MM.1S (cell line): Measurements from ENCODE around the gene SUV39H2.
A peak's percentile ranks its signal among the peaks of the same experiment; 100 is the strongest.
"Not testable (repeated sequence)": the region's sequence is repeated elsewhere in the genome, so short reads cannot be mapped to it uniquely, and the experiment has no call there.

ENCODE experiments used
- DNase-seq: peaks from one replicate; pipeline ENCODE4 v3.0.0-alpha.2; 2015
- H2AFZ ChIP-seq: fragments of 300-600 bp; sonication (generic); 2 replicates; pipeline ENCODE4 v1.6.0; 2016; ENCODE audit warnings: antibody characterized with exemption, low read length
- H3F3A ChIP-seq: fragments of 300-600 bp; sonication (generic); 2 replicates; pipeline ENCODE4 v1.6.1; 2016; ENCODE audit warnings: mild to moderate bottlenecking, antibody characterized with exemption, low read length, moderate library complexity, mixed read lengths; ENCODE audit not compliant: insufficient read depth
- H3K27ac ChIP-seq: fragments of 300-600 bp; sonication (generic); 2 replicates; pipeline ENCODE4 v1.5.1; 2016; ENCODE audit warnings: mild to moderate bottlenecking, low read length
- H3K27me3 ChIP-seq: fragments of 300-600 bp; sonication (generic); replicated peaks from 2 replicates; pipeline ENCODE4 v1.6.0; 2016; ENCODE audit warnings: low read length; ENCODE audit not compliant: insufficient read depth
- H3K36me3 ChIP-seq: fragments of 300-600 bp; sonication (generic); replicated peaks from 2 replicates; pipeline ENCODE4 v1.6.1; 2016; ENCODE audit warnings: mild to moderate bottlenecking, low read length, mixed read lengths; ENCODE audit not compliant: insufficient read depth
- H3K4me1 ChIP-seq: fragments of 300-600 bp; sonication (generic); 2 replicates; pipeline ENCODE4 v1.6.1; 2016; ENCODE audit warnings: low read length, mixed read lengths
- H3K4me2 ChIP-seq: fragments of 300-600 bp; sonication (generic); 2 replicates; pipeline ENCODE4 v1.6.0; 2016; ENCODE audit warnings: low read depth, low read length
- H3K4me3 ChIP-seq: fragments of 300-600 bp; sonication (generic); 2 replicates; pipeline ENCODE4 v1.5.1; 2016; ENCODE audit warnings: low read length, mixed read lengths
- H3K79me2 ChIP-seq: fragments of 300-600 bp; sonication (generic); 2 replicates; pipeline ENCODE4 v1.6.1; 2016; ENCODE audit warnings: mixed run types, low read length, mixed read lengths
- H3K9ac ChIP-seq: fragments of 300-600 bp; sonication (generic); 2 replicates; pipeline ENCODE4 v1.6.1; 2016; ENCODE audit warnings: low read length, mixed read lengths
- H3K9me2 ChIP-seq: fragments of 300-600 bp; sonication (generic); replicated peaks from 2 replicates; pipeline ENCODE4 v1.6.1; 2016; ENCODE audit warnings: mild to moderate bottlenecking, low read length, mixed read lengths; ENCODE audit not compliant: insufficient read depth
- H3K9me3 ChIP-seq: fragments of 300-600 bp; sonication (generic); replicated peaks from 2 replicates; pipeline ENCODE4 v1.6.1; 2016; ENCODE audit warnings: mild to moderate bottlenecking, low read length, mixed read lengths; ENCODE audit not compliant: insufficient read depth
- H4K20me1 ChIP-seq: fragments of 300-600 bp; sonication (generic); 2 replicates; pipeline ENCODE4 v1.6.1; 2016; ENCODE audit warnings: mild to moderate bottlenecking, low read length, moderate library complexity, mixed read lengths; ENCODE audit not compliant: insufficient read depth
- CTCF ChIP-seq: fragments of 300-600 bp; sonication (generic); IDR thresholded peaks from 2 replicates; pipeline ENCODE4 v1.5.1; 2016; ENCODE audit warnings: antibody characterized with exemption, low read length, mixed read lengths
- EZH2 ChIP-seq: fragments of 300-600 bp; sonication (generic); optimal IDR thresholded peaks from 2 replicates; pipeline ENCODE3; 2017; ENCODE audit warnings: low read depth, mild to moderate bottlenecking, antibody characterized with exemption, low read length, mixed read lengths
- EZH2phosphoT487 ChIP-seq: fragments of 300-600 bp; sonication (generic); IDR thresholded peaks from 2 replicates; pipeline ENCODE4 v1.6.1; 2018; ENCODE audit warnings: antibody characterized with exemption, low read length

The SUV39H2 gene

GRCh38 chr10:14926722-14927416 is 48.2 kb downstream of the SUV39H2 start:
- Histone ChIP-seq H2AFZ (no peak overlapping the region), H3K9me3 (no peaks in the 10 kb centered on the region), H3K4me1 (peaks cover 25% of the 10 kb centered on the region), H3K9ac (peak overlapping the region; percentile 59; the same call in 1 of the 2 replicates), H3K4me3 (no peak overlapping the region), H3K27me3 (no peaks in the 10 kb centered on the region), H3K36me3 (peaks cover 15% of the 10 kb centered on the region), H3K4me2 (peak overlapping the region; percentile 31; the same call in 1 of the 2 replicates), H4K20me1 (no peaks in the 10 kb centered on the region), H3K27ac (peak overlapping the region; percentile 93), H3K9me2 (no peaks in the 10 kb centered on the region), H3K79me2 (peaks cover 46% of the 10 kb centered on the region), H3F3A (peaks cover 25% of the 10 kb centered on the region)
- TF ChIP-seq EZH2phosphoT487, result no peak
- no peak for TF ChIP-seq CTCF
- no peak for TF ChIP-seq EZH2
- peak; percentile 58 for DNase-seq

- Histone ChIP-seq H3K4me1 (peaks cover 22% of the 10 kb centered on the region), H4K20me1 (no peaks in the 10 kb centered on the region), H3K36me3 (peaks cover 13% of the 10 kb centered on the region), H3K9ac (no peak overlapping the region), H3K27ac (no peak overlapping the region), H2AFZ (no peak overlapping the region), H3K79me2 (peaks cover 19% of the 10 kb centered on the region), H3K4me2 (no peak overlapping the region), H3K27me3 (no peaks in the 10 kb centered on the region), H3K4me3 (no peak overlapping the region), H3K9me2 (no peaks in the 10 kb centered on the region), H3K9me3 (no peaks in the 10 kb centered on the region), H3F3A (peaks cover 22% of the 10 kb centered on the region)
- TF ChIP-seq EZH2, result no peak
- no peak for TF ChIP-seq EZH2phosphoT487
- no peak for TF ChIP-seq CTCF
- no peak for DNase-seq
Measured at GRCh38 chr10:14930610-14931009, 51.9 kb downstream of the SUV39H2 start.

GRCh38 chr10:14936584-14936983 is 57.9 kb downstream of the SUV39H2 start:
- Histone ChIP-seq H3K9me3 (no peaks in the 10 kb centered on the region), H2AFZ (no peak overlapping the region), H3K4me3 (no peak overlapping the region), H3K4me1 (peaks cover 5% of the 10 kb centered on the region), H3F3A (peaks cover 4% of the 10 kb centered on the region), H4K20me1 (no peaks in the 10 kb centered on the region), H3K79me2 (peaks cover 50% of the 10 kb centered on the region), H3K27ac (no peak overlapping the region), H3K9ac (no peak overlapping the region), H3K36me3 (peaks cover 3% of the 10 kb centered on the region; the same call in 1 of the 2 replicates), H3K27me3 (no peaks in the 10 kb centered on the region), H3K4me2 (no peak overlapping the region), H3K9me2 (no peaks in the 10 kb centered on the region)
- TF ChIP-seq EZH2 (no peak), EZH2phosphoT487 (no peak), CTCF (no peak)
- DNase-seq, result no peak

- not testable (repeated sequence) for H3K9me3 ChIP-seq, H3K27ac ChIP-seq, H3K9me2 ChIP-seq, H3K27me3 ChIP-seq, H4K20me1 ChIP-seq, DNase-seq, H2AFZ ChIP-seq, H3K4me3 ChIP-seq, H3K36me3 ChIP-seq, H3K4me2 ChIP-seq, H3K9ac ChIP-seq
- peaks cover 19% of the 10 kb centered on the region for H3K4me1 ChIP-seq
- H3K79me2 ChIP-seq, result peaks cover 54% of the 10 kb centered on the region
- H3F3A ChIP-seq, result peaks cover 23% of the 10 kb centered on the region
Measured at GRCh38 chr10:14938971-14939370, 60.3 kb downstream of the SUV39H2 start.

GRCh38 chr10:14942147-14942949 is 63.7 kb downstream of the SUV39H2 start:
- H3K9me2 ChIP-seq, result not testable (repeated sequence)
- peak; percentile 76 for DNase-seq

More at GRCh38 chr10:14942147-14942949, 63.7 kb downstream of the SUV39H2 start:
- not testable (repeated sequence) for H2AFZ ChIP-seq, H3K4me3 ChIP-seq, H3K27me3 ChIP-seq, H3K9me3 ChIP-seq, H4K20me1 ChIP-seq
- H3K9ac ChIP-seq, result peak overlapping the region; percentile 47; the same call in 1 of the 2 replicates
- H3K27ac ChIP-seq, result peak overlapping the region; percentile 87; the same call in 1 of the 2 replicates
- peaks cover 70% of the 10 kb centered on the region for H3K79me2 ChIP-seq
- H3K4me2 ChIP-seq, result peak overlapping the region; percentile 42; the same call in 1 of the 2 replicates
- H3K4me1 ChIP-seq, result peaks cover 19% of the 10 kb centered on the region
- H3F3A ChIP-seq, result peaks cover 31% of the 10 kb centered on the region
- peaks cover 15% of the 10 kb centered on the region; the same call in 1 of the 2 replicates for H3K36me3 ChIP-seq
